OCI-LY7 (cell line): ENCODE data around the gene BOLA3.

Source experiments
- CTCF ChIP-seq: fragments of 200-600 bp; sonication (generic); conservative IDR thresholded peaks from 2 replicates; pipeline ENCODE4 v1.5.1; 2014; ENCODE audit warnings: mild to moderate bottlenecking, antibody characterized with exemption, low read length, moderate library complexity, mixed read lengths
- EZH2phosphoT487 ChIP-seq: fragments of 200-600 bp; sonication (generic); IDR thresholded peaks from 2 replicates; pipeline ENCODE4 v1.6.1; 2018; ENCODE audit warnings: low read depth, borderline replicate concordance, mild to moderate bottlenecking, mixed run types, antibody characterized with exemption, low read length, moderate library complexity, mixed read lengths

- TF ChIP-seq CTCF (no peak), EZH2phosphoT487 (no peak)
Measured at GRCh38 chr2:74111380-74111779, 36.3 kb downstream of the BOLA3 start.
